ENCODE results near the gene RAB27B.

The RAB27B gene

GRCh38 chr18:54942144-54942543 is 113.9 kb downstream of the RAB27B start:
- H3K9me3 ChIP-seq (ENCODE audit: control insufficient read depth, low read length): no peaks in the 10 kb centered on the region
- no peak for DNase-seq (ENCODE audit: low read depth)
- H3K9ac ChIP-seq (ENCODE audit: low read length): no peak overlapping the region
- no peak overlapping the region for H3K4me3 ChIP-seq (ENCODE audit: low read length)
- H3K36me3 ChIP-seq (ENCODE audit: control insufficient read depth, insufficient read depth, low read length, severe bottlenecking): no peaks in the 10 kb centered on the region
- peaks cover 5% of the 10 kb centered on the region for H3K4me1 ChIP-seq (ENCODE audit: control insufficient read depth, insufficient read depth, low read length)
- H3K27me3 ChIP-seq (replicated peaks; ENCODE audit: control insufficient read depth, insufficient read depth, low read length): no peaks in the 10 kb centered on the region

GRCh38 chr18:54942569-54942968 is 114.3 kb downstream of the RAB27B start:
- no peak for DNase-seq (ENCODE audit: low read depth)
- Histone ChIP-seq H3K36me3 (ENCODE audit: control insufficient read depth, insufficient read depth, low read length, severe bottlenecking) (no peaks in the 10 kb centered on the region), H3K9me3 (ENCODE audit: control insufficient read depth, low read length) (no peaks in the 10 kb centered on the region)

More at GRCh38 chr18:54942569-54942968, 114.3 kb downstream of the RAB27B start:
- H3K27me3 ChIP-seq (replicated peaks; ENCODE audit: control insufficient read depth, insufficient read depth, low read length): no peaks in the 10 kb centered on the region
- peaks cover 5% of the 10 kb centered on the region for H3K4me1 ChIP-seq (ENCODE audit: control insufficient read depth, insufficient read depth, low read length)
- H3K9ac ChIP-seq (ENCODE audit: low read length): no peak overlapping the region
- no peak overlapping the region for H3K4me3 ChIP-seq (ENCODE audit: low read length)
